Measurements from ENCODE around the gene ACSL1.

- TF ChIP-seq CTCF (conservative IDR thresholded peaks at IDR 0.05): no peak
- no peak for TF ChIP-seq ZFX (IDR thresholded peaks at IDR 0.05)
These were observed 56.5 kb downstream of the ACSL1 start for GRCh38 chr4:184769141-184769765.
